ENCODE data around the gene HTRA1.

DNA sequence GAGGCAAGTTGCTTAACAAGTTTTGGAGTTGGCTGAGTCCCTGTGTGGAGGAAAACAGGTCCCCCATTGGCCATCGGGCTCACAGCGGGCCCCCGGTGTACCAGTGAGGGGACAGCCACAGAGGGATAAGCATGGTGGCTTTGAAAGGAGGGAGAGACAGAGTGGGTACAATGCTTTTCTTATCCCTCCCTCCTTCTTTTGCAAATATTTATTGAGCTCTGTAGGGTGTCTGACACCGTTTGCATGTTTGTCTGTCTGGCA is 2.8 kb downstream of the HTRA1 start:
- TF ChIP-seq, protein P1, sequence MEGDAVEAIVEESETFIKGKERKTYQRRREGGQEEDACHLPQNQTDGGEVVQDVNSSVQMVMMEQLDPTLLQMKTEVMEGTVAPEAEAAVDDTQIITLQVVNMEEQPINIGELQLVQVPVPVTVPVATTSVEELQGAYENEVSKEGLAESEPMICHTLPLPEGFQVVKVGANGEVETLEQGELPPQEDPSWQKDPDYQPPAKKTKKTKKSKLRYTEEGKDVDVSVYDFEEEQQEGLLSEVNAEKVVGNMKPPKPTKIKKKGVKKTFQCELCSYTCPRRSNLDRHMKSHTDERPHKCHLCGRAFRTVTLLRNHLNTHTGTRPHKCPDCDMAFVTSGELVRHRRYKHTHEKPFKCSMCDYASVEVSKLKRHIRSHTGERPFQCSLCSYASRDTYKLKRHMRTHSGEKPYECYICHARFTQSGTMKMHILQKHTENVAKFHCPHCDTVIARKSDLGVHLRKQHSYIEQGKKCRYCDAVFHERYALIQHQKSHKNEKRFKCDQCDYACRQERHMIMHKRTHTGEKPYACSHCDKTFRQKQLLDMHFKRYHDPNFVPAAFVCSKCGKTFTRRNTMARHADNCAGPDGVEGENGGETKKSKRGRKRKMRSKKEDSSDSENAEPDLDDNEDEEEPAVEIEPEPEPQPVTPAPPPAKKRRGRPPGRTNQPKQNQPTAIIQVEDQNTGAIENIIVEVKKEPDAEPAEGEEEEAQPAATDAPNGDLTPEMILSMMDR (IDR thresholded peaks at IDR 0.05; ENCODE audit: low read length), result no peak
- TF ChIP-seq EZH2 (IDR thresholded peaks at IDR 0.05; ENCODE audit: borderline replicate concordance, low read length), result no peak
